Activated CD8-positive, alpha-beta memory T cell treated with anti-CD3 and anti-CD28 coated beads, Interleukin-2, amount 10 ng/mL, durations not matched to agents 7 days and 5 days (primary cell): ENCODE data around the gene LDB2. TPM values are rescaled to one million over a fixed set of nuclear protein-coding genes. Genes with fewer than 3 reads are reported as not detected.

Experiments used
- ATAC-seq: fragments of 150-1000 bp; cut with Tn5 transposase; one replicate; pipeline ENCODE4 v1.10.0; 2021; ENCODE audit warnings: moderate library complexity
- CTCF ChIA-PET: fragments of 350-600 bp; sonication (Branson Sonifier 250); formaldehyde crosslinking; loops from one replicate; lab custom pipeline; 2021; ENCODE audit warnings: antibody characterized with exemption; lab: Charles Lee
- DNase-seq: peaks from one replicate; pipeline ENCODE4 v3.0.0-alpha.2; 2020
- H3K27ac Mint-ChIP-seq: one replicate; pipeline ENCODE4 v1.8.0; 2021; ENCODE audit warnings: mild to moderate bottlenecking, mixed read lengths
- H3K27me3 Mint-ChIP-seq: one replicate; pipeline ENCODE4 v1.8.0; 2021; ENCODE audit warnings: mixed read lengths
- H3K36me3 Mint-ChIP-seq: one replicate; pipeline ENCODE4 v1.8.0; 2021; ENCODE audit warnings: mild to moderate bottlenecking, mixed read lengths
- H3K4me1 Mint-ChIP-seq: one replicate; pipeline ENCODE4 v1.8.0; 2021; ENCODE audit warnings: mixed read lengths
- H3K4me3 Mint-ChIP-seq: one replicate; pipeline ENCODE4 v1.8.0; 2021; ENCODE audit warnings: mild to moderate bottlenecking, moderate library complexity, mixed read lengths
- H3K9me3 Mint-ChIP-seq: one replicate; pipeline ENCODE4 v1.8.0; 2022; ENCODE audit warnings: low read depth, mixed read lengths
- total RNA-seq, 2 experiments: library from RNA; stranded (reverse); gene quantifications; one replicate each; pipeline ENCODE4 v1.2.3, GENCODE V29; 2021

LDB2 gene
- total RNA-seq, 2 experiments from 2014 or later = not detected

GRCh38 chr4:16908377-16909021, 10.1 kb upstream of the LDB2 start:
- no peak for DNase-seq
- Mint-ChIP-seq H3K4me3 (no peak overlapping the region), H3K36me3 (no peaks in the 10 kb centered on the region), H3K4me1 (peaks cover 7% of the 10 kb centered on the region), H3K27me3 (peaks cover 3% of the 10 kb centered on the region), H3K27ac (no peak overlapping the region), H3K9me3 (no peaks in the 10 kb centered on the region)
- CTCF ChIA-PET = no interaction called here
- ATAC-seq = no peak

DNA sequence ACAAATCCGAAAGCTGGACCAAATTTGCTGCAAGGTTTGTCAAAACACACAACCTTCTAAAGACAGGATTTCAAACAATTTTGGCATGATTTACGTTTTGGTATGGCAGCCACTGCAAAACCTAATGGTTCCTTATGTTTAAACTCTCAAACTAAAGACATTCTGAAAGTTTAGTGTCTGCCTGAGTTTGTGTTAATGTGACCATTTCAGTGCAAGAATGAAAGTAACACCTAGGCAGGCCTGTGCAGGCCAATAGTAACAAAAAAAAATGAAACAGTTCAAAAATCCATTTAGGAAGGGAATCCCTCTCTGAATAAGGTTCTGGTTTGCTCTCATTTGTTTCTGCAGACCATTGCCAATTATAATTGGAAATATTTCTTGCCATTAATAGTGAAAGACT, 1.9 kb upstream of the LDB2 start:
- H3K9me3 Mint-ChIP-seq = no peaks in the 10 kb centered on the region
- no peak overlapping the region for H3K4me3 Mint-ChIP-seq
- no peak for ATAC-seq
- H3K27ac Mint-ChIP-seq = no peak overlapping the region
- CTCF ChIA-PET = no interaction called here
- no peak for DNase-seq
- no peaks in the 10 kb centered on the region for H3K4me1 Mint-ChIP-seq
- H3K36me3 Mint-ChIP-seq = no peaks in the 10 kb centered on the region
- peaks cover 8% of the 10 kb centered on the region for H3K27me3 Mint-ChIP-seq

GRCh38 chr4:16896881-16897750, 1.3 kb downstream of the LDB2 start:
- Mint-ChIP-seq H3K36me3 (no peaks in the 10 kb centered on the region), H3K27ac (no peak overlapping the region), H3K4me1 (peaks cover 8% of the 10 kb centered on the region), H3K4me3 (no peak overlapping the region), H3K9me3 (no peaks in the 10 kb centered on the region), H3K27me3 (peaks cover 9% of the 10 kb centered on the region)
- ATAC-seq (no peak), DNase-seq (no peak)
- CTCF ChIA-PET = no interaction called here

DNA sequence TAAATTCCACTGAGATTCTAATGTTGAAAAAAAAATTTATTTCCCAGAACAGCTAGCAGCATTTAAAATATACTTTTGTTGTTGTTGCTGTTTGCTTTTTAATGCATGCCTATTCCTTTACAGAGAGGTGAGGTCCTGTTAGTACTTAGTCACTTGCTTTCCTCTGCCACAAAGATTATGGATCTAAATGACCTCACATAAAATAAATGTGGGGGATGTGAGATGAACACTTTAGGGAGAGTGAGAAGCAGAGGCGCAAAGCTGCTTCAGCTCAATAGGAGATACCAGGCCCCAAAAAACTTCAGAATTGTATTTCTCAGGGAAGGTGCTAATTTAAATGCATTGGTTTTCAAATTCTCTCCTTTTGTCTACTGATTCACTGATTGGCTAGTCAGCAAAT, 4.0 kb downstream of the LDB2 start:
- peaks cover 24% of the 10 kb centered on the region for H3K4me1 Mint-ChIP-seq
- H3K27me3 Mint-ChIP-seq = peaks cover 9% of the 10 kb centered on the region
- DNase-seq (no peak), ATAC-seq (no peak)
- no peak overlapping the region for H3K27ac Mint-ChIP-seq
- no peak overlapping the region for H3K4me3 Mint-ChIP-seq
- no peaks in the 10 kb centered on the region for H3K36me3 Mint-ChIP-seq
- H3K9me3 Mint-ChIP-seq = no peaks in the 10 kb centered on the region
- CTCF ChIA-PET = no interaction called here

DNA sequence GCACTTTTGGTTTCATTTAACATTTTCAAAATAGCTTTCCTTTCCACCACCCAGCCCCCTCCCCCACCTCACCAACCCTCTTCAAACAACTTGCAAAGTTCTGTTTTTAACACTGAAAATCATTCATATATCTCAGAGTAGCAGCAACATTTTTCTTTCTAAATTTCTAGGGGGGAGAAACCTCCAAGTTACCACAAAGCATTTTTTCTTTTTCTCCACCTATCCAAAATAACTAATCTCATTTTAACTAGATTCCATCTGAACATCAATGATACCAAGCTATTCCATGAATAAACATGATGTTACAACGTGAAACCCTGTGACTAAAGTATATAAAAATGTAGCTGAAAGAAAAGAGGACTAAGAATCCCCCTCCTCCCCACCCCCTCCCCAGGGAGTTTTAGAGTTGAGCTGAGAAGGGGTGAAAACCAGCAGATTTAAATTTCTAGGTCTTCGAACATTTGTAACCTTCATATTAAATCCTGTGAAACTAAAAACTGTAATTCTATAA, 5.2 kb downstream of the LDB2 start:
- H3K27me3 Mint-ChIP-seq = peaks cover 9% of the 10 kb centered on the region
- H3K27ac Mint-ChIP-seq = peak overlapping the region; percentile 15
- H3K36me3 Mint-ChIP-seq = no peaks in the 10 kb centered on the region
- no peak for DNase-seq
- ATAC-seq = no peak
- peaks cover 26% of the 10 kb centered on the region for H3K4me1 Mint-ChIP-seq
- peaks cover 3% of the 10 kb centered on the region for H3K9me3 Mint-ChIP-seq
- CTCF ChIA-PET = no interaction called here
- H3K4me3 Mint-ChIP-seq = no peak overlapping the region

DNA sequence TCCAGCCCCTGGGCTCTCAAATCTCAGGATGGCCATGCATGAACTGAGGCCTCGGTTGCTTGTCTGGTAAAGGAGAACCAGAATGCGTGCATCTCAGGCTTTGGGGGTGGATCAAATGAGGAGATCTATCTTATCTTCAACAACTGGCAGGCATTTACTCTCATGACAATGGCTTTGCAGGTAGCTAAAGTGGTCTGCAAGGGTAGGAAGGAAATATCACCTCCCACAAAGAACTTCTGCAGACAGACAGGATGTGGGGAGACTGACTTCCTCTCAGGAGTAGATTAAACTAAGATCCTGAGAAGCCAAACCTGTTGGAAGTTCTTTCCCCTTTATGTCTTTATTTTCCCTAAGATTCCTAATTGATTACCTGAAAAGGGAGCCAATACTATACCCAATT, 7.8 kb downstream of the LDB2 start:
- ATAC-seq = peak; percentile 36
- H3K4me1 Mint-ChIP-seq = peaks cover 26% of the 10 kb centered on the region
- no peak for DNase-seq
- no peak overlapping the region for H3K27ac Mint-ChIP-seq
- no peaks in the 10 kb centered on the region for H3K36me3 Mint-ChIP-seq
- H3K4me3 Mint-ChIP-seq = no peak overlapping the region
- peaks cover 3% of the 10 kb centered on the region for H3K9me3 Mint-ChIP-seq
- peaks cover 3% of the 10 kb centered on the region for H3K27me3 Mint-ChIP-seq
- CTCF ChIA-PET = no interaction called here

DNA sequence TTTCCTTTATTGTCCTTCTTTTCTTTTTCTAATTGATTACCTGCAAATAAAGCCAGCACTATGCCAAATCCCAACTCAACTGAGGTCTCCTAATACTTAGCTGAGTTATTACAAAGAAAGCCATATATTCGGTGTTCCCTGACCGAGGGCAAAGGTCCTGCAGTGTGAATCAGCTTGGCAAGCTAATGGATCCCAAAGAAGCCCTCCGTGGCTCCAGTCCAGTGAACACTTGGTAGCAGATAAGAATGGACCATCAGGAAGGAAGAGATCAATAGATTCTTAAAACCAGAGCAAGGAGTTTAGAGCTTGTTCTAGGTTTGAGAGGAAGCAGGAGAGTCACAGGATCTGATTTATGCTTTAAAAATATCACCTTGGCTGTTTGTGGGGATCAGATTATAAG, 8.5 kb downstream of the LDB2 start:
- ATAC-seq = no peak
- peaks cover 3% of the 10 kb centered on the region for H3K9me3 Mint-ChIP-seq
- CTCF ChIA-PET = interaction anchor here (1.0 kb wide), 1 partner anchor 27 kb away, joined by 3 read pairs; no protein-coding TSS in a partner anchor
- no peaks in the 10 kb centered on the region for H3K27me3 Mint-ChIP-seq
- H3K4me3 Mint-ChIP-seq = no peak overlapping the region
- no peak for DNase-seq
- H3K27ac Mint-ChIP-seq = no peak overlapping the region
- no peaks in the 10 kb centered on the region for H3K36me3 Mint-ChIP-seq
- H3K4me1 Mint-ChIP-seq = peaks cover 27% of the 10 kb centered on the region

DNA sequence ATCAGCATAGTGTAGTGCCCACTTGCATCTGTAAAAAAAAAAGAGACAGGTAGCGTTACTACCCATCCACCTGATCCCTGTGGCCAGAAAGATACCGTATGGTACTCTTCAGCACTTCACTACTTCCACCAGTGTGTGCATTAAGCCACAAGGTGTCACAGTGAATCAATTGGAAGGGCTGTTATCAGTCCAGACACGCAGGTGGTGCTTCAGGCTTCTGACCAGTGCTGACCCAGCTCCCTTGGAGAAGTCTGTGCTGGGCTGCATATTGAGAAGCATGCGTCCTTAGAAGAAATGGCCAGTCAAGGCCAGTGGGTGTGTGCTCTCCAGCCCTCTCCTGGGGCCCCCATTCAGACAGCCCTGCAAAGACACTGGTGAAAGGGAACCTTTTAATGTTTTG, 10.6 kb downstream of the LDB2 start:
- CTCF ChIA-PET = interaction anchor here (0.7 kb wide), 1 partner anchor 43 kb away, joined by 3 read pairs; no protein-coding TSS in a partner anchor
- Mint-ChIP-seq H3K4me3 (no peak overlapping the region), H3K27me3 (no peaks in the 10 kb centered on the region), H3K36me3 (no peaks in the 10 kb centered on the region), H3K9me3 (peaks cover 3% of the 10 kb centered on the region), H3K4me1 (peaks cover 24% of the 10 kb centered on the region), H3K27ac (no peak overlapping the region)
- no peak for ATAC-seq
- DNase-seq = no peak

- no peak overlapping the region for H3K4me3 Mint-ChIP-seq
- ATAC-seq (no peak), DNase-seq (no peak)
- H3K36me3 Mint-ChIP-seq = no peaks in the 10 kb centered on the region
- no peak overlapping the region for H3K27ac Mint-ChIP-seq
- CTCF ChIA-PET = no interaction called here
- peaks cover 7% of the 10 kb centered on the region for H3K4me1 Mint-ChIP-seq
- H3K9me3 Mint-ChIP-seq = peaks cover 3% of the 10 kb centered on the region
- H3K27me3 Mint-ChIP-seq = no peaks in the 10 kb centered on the region
Measured at GRCh38 chr4:16884673-16885460, 13.6 kb downstream of the LDB2 start.

DNA sequence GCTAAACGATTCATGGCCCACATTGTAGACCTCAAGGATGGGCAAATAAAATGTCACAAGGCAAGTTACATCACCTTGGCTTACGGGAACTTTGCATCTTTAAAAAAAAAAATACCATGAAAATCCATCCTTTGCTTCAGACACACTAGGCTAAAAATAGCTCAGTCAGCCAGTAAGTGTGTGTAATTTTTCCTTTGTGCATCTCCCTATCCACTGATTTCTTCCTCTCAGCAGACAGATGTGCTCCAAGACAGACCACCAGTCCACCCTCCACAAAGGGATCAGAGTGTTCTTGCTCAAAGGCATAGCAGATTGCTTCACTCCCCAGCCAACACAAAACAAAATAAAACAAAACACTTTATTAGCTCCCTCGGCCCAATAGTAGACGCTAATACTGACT, 14.6 kb downstream of the LDB2 start:
- Mint-ChIP-seq H3K4me3 (no peak overlapping the region), H3K9me3 (no peaks in the 10 kb centered on the region), H3K27me3 (no peaks in the 10 kb centered on the region), H3K36me3 (no peaks in the 10 kb centered on the region), H3K27ac (no peak overlapping the region), H3K4me1 (peaks cover 5% of the 10 kb centered on the region)
- CTCF ChIA-PET = interaction anchor here (1.5 kb wide), 1 partner anchor 33 kb away, joined by 4 read pairs; no protein-coding TSS in a partner anchor
- DNase-seq = no peak
- ATAC-seq = no peak

DNA sequence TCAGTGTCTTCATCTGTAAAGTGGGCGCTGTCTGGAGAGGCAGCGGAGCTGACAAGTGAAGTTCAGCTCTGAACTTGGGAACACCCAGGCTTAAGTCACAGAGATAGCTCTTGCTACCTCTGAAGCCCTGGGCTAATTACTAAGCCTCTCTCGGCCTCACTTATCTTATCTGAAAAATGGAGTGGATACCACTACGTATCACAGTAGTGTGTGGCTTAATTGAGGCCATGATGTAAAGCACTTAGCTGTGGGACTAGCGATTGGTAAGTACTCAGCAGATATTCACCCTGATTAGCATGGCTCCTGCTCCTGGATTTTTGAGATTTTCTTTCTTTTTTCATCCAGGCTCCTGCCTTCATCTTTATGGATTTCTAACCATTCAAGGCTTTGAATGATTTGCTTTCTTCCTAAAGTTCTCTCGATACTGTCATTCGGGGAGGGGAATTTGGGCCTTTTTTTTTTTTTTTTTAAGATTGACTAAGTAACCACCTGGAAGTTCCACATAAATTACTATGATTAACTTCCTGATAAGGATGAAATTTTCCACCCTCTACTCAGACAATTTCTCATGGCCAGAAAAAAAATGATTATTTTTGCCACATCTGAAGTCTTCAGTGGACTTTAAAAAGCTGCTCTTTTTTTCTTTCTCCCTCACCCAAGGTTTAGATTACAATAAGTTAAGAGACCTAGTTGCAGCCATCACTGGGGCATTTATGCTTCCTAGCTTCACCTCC, 17.1 kb downstream of the LDB2 start:
- ATAC-seq (no peak), DNase-seq (no peak)
- Mint-ChIP-seq H3K4me3 (no peak overlapping the region), H3K27ac (no peak overlapping the region), H3K9me3 (no peaks in the 10 kb centered on the region), H3K36me3 (no peaks in the 10 kb centered on the region), H3K27me3 (peaks cover 2% of the 10 kb centered on the region), H3K4me1 (peaks cover 5% of the 10 kb centered on the region)
- CTCF ChIA-PET = interaction anchor here (1.1 kb wide), 1 partner anchor 35 kb away, joined by 3 read pairs; no protein-coding TSS in a partner anchor

GRCh38 chr4:16875487-16875886, 23.0 kb downstream of the LDB2 start:
- no peak for ATAC-seq
- Mint-ChIP-seq H3K4me1 (no peaks in the 10 kb centered on the region), H3K27ac (no peak overlapping the region), H3K4me3 (no peak overlapping the region), H3K36me3 (no peaks in the 10 kb centered on the region), H3K27me3 (peaks cover 2% of the 10 kb centered on the region), H3K9me3 (no peaks in the 10 kb centered on the region)
- DNase-seq = no peak
- CTCF ChIA-PET = no interaction called here
